ENCODE measurements around the gene PRDM13.
"Not testable (repeated sequence)": the region's sequence is repeated elsewhere in the genome, so short reads cannot be mapped to it uniquely, and the experiment has no call there.

The PRDM13 gene

DNA sequence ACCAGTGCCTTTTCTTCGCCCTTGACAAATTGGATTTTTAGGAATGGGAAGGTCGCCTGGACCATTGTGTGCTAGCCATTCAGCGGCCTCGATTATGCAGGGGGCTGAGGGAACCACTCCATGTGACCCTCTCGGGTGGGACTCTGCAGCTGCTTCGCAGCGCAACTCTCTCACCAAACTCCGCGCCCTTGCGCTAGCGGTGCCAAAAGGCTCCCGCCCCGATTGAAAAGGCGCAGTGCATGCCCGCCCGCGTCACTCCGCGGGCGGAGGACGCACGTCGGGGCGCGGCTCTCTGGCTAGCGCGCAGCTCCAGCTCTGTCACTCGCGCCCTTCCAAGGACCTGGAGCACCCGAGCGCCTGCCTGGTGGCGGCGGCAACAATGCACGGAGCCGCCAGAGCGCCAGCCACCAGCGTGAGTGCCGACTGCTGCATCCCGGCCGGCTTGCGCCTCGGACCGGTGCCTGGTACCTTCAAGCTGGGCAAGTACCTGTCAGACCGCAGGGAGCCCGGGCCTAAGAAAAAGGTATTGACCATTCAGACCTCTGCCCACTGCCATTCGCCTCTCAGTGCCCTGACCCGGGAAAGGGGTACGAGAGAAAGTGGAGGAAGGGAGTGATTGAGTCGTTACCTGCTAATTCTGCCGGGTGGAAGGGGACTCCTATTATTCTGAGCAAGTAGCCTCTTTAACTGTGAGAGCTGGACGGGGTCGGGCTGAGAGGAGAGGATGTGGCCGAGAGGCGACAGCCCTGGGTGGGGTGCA, at the start of gene PRDM13:
PRDM13 (plus strand) TSS at position 178 of the 760 bp plus-strand sequence; CDS start at position 380, 202 bp downstream.
- no peak for DNase-seq

- no peak for DNase-seq
These were observed 47.6 kb upstream of the PRDM13 start for GRCh38 chr6:99559057-99559456.

DNA sequence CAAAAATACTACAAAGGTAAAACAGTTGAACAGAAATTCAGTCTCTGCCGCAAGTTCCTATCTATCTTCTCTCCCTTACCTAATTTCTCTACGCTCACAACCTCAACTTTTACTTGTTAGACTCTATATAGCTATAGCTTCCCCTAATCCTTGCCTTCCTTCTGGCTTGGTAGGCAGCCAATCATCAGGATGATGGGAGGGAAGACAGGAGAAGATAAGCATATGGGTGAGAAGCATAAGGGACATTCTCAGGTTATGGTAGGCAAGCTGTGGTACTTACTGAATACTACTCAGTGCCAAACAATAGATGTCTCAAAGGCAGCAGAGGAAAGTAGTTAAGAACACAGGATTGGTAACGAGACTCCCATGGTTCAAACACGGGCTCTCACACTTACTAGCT, 46.0 kb upstream of the PRDM13 start:
- no peak for DNase-seq

DNA sequence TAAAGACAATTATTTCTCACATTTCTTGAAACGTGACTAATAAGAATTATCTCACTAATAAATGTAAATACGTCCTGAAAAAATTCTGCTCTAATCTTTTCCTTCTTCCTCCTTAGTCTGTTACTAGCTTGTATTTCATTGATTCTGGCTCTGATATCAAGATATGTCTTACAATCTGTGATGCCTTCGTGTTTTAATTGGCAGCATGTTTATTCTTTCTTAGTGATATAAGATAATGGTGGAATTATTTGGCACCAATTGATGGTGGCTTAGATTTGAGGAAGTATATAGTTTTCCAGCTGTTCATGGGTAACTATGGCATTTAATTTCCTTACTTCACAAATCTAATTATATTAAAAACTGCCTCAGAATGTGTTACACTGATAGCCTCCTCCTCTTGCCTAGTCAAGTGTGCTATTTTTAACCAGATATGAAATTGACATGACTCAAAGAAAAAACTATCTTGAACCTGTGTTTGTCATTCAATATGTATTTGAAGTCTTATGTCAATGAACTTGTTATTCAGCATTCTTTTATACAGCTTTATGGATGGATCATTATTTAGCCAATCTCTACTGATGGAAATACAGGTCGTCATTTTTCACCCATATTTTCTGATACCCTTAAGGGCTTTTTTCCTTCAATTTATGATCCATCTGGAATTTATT, 43.4 kb upstream of the PRDM13 start:
- no peak for DNase-seq

DNA sequence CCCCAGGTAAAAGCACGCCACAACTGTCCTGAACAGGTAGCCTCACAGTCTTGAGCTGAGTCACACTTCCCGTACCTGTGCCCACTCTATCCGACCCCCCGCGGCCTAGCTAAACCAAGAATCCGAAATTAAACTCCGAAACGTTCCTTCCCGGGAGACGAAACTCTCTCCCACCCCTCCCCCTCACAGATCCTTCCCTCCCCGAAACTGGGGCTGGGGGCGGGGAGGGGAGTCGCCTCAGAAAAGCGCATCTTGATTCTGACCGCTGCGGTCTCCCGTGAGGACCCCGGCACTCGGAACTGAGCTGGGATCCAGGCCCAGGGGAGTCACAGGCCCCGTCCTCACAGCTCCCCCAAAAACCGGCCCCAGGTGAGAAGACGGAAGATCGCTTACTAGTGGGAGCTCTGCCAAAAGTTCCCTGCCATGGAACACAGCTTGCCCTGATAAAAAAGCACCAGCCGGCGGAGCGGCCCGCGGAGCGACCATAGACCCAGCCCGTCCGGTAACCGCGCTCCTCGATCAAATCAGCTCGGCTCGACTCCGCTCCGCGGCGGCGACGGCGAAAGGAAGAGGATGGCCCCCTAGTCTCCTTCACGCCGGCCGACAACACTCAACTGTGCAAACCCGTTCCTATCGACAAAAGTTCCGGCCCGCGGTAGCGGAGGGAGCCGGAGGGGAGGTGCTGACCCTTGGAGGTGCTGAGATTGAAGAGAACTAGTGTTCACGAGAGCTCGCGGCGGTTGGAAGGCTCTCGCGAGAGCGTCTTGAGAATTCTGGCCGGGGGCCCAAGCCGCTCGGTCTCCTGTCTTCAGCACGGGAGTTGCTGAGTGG, 38.3 kb upstream of the PRDM13 start, which contains the start of gene CCNC:
CCNC (minus strand) TSS at position 558 of the 831 bp plus-strand sequence; CDS start at position 425, 133 bp downstream.
- peak; percentile 92 for DNase-seq

GRCh38 chr6:99573980-99574617, 32.5 kb upstream of the PRDM13 start:
- no peak for DNase-seq

- DNase-seq, result no peak
These were observed 30.9 kb upstream of the PRDM13 start for GRCh38 chr6:99575544-99576227.

DNA sequence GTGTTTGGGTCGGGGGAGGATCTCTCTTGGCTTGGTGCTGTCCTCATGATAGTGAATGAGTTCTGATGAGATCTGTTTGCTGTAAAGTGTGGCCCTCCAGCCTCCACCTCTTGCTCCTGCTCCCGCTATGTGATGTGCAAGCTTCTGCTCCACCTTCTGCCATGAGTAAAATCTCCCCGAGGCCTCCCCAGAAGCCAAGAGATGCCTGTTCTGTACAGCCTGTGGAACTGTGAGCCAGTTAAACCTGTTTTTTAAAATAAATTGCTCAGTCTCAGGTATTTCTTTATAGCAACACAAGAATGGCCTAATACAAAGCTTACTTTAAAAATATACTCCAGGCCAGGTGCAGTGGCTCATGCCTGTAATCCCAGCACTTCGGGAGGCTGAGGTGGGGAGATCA, 26.9 kb upstream of the PRDM13 start:
- no peak for DNase-seq

DNA sequence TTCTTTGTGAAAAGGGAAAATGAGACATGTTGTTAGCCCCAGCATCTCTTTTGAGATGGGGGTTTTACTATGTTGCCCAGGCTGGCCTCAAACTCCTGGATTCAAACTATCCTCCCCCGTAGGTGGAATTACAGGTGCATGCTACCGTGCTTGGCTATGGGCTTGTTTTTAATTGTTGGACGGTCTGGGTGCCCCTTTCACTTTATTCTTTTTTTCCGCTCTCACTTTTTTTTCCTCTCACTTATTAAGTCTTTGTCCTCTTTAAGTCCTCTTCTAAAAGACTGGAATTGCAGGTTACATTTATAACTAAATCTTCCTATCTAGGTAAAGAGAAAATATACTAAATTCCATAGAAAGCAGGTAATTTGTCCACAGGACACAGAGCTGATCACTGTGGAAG, 18.8 kb upstream of the PRDM13 start:
- DNase-seq, result no peak

GRCh38 chr6:99588618-99589289, 17.9 kb upstream of the PRDM13 start:
- peak; percentile 72 for DNase-seq

DNA sequence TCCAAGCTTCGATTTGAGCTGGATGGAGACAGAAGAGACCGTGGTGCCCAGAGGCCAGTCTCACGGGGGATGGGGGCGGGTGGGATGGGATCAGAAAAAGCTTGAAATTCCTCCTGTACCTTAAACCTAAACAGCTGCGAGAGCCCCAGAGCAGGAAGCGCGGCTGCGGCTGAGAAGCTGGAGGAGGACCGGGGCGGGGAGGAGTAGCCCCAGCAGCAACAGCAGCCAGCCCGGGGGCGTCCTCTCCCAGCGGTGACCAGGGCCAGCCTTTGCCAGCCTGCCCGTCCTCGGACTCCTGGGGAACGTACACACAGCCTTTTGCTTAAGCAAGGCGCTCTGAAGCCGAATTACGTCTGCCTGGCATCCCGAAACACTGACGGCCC, 17.4 kb upstream of the PRDM13 start:
- no peak for DNase-seq

- DNase-seq, result no peak
These were observed 16.6 kb upstream of the PRDM13 start for GRCh38 chr6:99589907-99590493.

DNA sequence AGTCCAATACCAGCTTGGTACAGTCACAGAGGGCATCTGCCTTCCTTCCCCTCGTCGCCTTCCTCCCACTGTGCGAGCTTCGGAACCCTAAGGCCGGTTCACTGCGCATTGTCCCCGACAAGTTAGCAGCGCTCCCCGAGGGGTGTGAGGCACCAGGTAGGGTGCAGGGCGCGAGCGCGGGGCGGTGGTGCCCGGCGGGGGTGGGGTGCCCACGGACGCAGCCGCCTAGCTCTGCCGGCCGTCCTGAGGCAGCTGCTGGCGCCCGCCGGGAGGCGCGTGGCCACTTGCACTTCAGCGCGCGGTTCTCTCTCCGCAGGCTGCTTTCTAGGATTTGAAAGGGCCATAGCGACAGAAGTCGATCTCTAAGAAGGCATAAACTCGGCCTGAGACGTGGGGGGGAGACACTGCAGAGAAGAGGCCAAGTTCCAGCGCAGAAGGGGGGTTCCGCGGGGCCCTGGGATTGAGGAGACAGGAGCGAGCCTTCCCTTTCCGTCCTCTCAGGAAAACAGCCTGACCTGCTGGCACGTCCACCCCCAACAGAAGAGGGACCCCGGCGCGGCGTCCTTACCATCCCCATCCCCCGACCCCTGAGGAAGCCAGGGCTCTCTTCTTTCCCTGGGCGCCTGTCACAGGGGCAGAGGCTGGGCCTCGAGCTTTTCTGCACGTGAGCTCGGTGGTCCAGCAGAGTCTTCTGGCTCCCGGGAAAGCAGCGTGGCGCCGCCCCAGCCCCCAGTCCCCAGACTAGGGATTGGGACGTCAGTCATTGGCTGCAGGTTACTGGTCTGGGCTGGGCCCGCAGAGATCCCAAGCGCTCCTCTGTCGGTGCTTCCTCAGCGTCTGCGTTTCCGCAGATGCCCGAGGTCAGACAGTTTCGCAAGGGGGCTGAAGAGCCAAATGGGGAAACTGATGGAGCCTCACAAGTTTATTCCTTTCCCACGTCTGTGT, 15.6 kb upstream of the PRDM13 start:
- no peak for DNase-seq

- no peak for DNase-seq
These were observed 14.8 kb upstream of the PRDM13 start for GRCh38 chr6:99591673-99592364.

- no peak for DNase-seq
These were observed 13.7 kb upstream of the PRDM13 start for GRCh38 chr6:99592900-99593299.

DNA sequence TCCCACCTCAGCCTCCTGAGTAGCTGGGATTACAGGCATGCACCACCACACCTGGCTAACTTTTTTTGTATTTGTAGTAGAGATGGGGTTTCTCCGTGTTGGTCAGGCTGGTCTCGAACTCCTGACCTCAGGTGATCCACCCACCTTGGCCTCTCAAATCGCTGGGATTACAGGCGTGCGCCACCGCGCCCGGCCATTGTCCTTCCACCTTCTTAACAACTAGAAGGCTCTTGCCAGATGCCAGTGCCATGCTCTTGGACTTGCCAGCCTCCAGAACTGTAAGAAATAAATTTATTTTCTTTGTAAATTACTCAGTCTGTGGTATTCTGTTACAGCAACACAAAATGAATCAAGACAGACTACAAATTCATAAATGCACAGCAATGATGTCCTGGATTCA, 11.9 kb upstream of the PRDM13 start:
- DNase-seq, result not testable (repeated sequence)

DNA sequence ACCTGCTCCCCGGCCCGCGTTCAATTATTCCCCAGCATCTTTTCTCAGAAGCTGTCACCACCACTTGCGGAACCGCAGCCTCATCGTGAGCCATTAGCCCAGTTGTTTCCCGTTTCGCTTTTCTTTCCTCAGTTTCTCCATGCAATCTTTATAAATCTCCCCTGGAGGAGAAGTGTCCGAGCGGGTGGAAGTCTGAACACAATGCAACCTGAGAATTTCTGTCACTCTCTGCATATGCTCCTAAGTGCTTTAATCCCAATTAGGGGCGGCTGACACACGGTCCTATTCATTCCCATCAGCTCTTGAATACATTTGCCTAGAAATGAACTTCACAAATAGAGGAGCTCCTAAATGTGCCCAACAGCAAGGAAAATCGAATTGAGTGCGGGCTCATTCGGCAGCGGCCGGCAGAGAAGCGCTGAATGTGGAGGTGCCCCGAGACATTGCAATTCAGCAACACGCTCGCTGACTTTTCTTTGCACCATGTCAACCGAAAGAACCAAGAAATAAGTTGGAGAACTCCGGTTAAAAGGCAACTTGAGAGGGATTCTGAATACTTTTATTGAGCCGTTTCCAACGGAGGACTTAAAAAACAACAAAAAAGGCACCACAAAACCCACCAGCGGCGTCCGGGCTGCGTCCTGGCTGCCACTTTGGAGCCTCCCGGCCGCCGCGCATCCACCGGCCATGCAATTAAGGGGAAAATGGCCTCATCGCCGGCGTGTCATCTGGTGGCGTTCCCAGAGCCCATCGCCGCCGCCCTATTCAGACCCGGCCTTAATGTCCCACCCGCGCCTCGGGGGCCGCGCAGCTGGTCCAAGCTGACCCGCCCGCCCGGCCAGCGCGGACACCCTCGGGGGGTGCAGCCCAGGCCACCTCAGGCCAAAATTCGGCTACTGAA, 3.9 kb upstream of the PRDM13 start:
- no peak for DNase-seq

DNA sequence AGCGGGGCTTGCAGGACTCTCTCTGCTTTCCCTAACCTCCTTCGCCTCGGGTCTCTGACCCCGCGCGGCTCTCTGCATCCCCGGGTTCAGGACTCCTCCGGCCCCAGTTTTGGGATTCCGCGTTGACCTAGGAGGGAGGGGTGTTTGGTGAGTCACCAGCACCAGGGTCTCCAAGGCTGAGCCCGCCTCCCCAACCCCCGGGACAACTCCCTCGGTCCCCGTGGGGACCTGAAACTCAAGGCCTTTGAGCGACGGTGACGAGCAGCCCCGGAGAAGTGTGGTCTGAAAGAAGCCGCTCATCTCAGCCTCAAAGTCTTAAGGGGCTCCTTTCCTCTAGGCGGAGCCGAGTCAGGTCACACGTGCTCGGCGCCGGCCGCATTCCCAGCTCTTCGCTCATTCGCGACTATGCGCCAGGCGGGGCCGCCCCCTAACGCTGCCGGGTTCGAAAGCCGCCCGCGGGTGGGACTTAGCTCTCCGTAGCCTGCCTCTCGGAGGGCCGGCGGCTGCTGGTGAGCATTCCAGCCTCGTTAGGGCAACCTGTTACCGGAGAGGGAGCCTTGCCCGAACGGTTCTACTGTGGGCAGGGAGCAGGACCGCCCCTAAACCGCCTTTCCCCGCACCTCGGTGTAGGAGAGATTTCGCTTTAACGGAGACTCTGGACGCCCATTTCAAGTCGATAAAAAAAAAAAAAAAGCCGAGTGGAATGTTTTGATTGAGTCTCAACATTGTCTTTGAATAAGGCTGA, 3.0 kb upstream of the PRDM13 start:
- no peak for DNase-seq
